ENCODE measurements around the gene FRMPD2.

The FRMPD2 gene

GRCh38 chr10:48216744-48217143 is 57.8 kb downstream of the FRMPD2 start:
- TF ChIP-seq, protein P1, sequence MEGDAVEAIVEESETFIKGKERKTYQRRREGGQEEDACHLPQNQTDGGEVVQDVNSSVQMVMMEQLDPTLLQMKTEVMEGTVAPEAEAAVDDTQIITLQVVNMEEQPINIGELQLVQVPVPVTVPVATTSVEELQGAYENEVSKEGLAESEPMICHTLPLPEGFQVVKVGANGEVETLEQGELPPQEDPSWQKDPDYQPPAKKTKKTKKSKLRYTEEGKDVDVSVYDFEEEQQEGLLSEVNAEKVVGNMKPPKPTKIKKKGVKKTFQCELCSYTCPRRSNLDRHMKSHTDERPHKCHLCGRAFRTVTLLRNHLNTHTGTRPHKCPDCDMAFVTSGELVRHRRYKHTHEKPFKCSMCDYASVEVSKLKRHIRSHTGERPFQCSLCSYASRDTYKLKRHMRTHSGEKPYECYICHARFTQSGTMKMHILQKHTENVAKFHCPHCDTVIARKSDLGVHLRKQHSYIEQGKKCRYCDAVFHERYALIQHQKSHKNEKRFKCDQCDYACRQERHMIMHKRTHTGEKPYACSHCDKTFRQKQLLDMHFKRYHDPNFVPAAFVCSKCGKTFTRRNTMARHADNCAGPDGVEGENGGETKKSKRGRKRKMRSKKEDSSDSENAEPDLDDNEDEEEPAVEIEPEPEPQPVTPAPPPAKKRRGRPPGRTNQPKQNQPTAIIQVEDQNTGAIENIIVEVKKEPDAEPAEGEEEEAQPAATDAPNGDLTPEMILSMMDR (IDR thresholded peaks at IDR 0.05; ENCODE audit: extremely low read depth, insufficient read depth, missing control alignments), result no peak

DNA sequence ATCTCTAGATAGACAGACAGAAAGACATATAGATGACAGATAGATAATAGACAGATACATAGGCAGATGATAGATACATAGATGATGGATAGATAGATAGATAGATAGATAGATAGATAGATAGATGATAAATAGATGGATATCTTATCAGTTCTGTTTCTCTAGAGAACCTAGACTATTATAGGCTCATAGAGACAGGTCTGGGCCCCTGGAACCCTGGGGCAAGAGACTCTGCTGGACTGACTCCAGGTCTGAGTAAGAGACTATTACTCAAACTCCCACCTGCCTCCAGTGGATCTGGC is 58.3 kb downstream of the FRMPD2 start:
- in situ Hi-C loops (cut with MboI; ENCODE audit: low pct_unique_long_range_greater_than_20kb, low sequenced_read_pairs, unreplicated experiment), result loop anchor here (10.0 kb wide), 1 partner anchor 69 kb away; no protein-coding TSS in a partner anchor
- TF ChIP-seq, protein P1 (IDR thresholded peaks at IDR 0.05; ENCODE audit: extremely low read depth, insufficient read depth, missing control alignments), result no peak

More at GRCh38 chr10:48216744-48217143, 57.8 kb downstream of the FRMPD2 start:
- in situ Hi-C loops (cut with MboI; ENCODE audit: low pct_unique_long_range_greater_than_20kb, low sequenced_read_pairs, unreplicated experiment), result loop anchor here (10.0 kb wide), 1 partner anchor 68 kb away; no protein-coding TSS in a partner anchor
- DNase-seq (ENCODE audit: low spot score), result no peak

GRCh38 chr10:48215486-48216203 is 58.9 kb downstream of the FRMPD2 start:
- in situ Hi-C loops (cut with MboI; ENCODE audit: low pct_unique_long_range_greater_than_20kb, low sequenced_read_pairs, unreplicated experiment), result loop anchor here (10.0 kb wide), 1 partner anchor 69 kb away; no protein-coding TSS in a partner anchor
- TF ChIP-seq, protein P1 (IDR thresholded peaks at IDR 0.05; ENCODE audit: extremely low read depth, insufficient read depth, missing control alignments), result peak; percentile 79
- peak; percentile 51 for DNase-seq (ENCODE audit: low spot score)

More for the DNA sequence above, 58.3 kb downstream of the FRMPD2 start:
- DNase-seq (ENCODE audit: low spot score), result no peak

GRCh38 chr10:48214716-48215485 is 59.6 kb downstream of the FRMPD2 start:
- DNase-seq (ENCODE audit: low spot score), result no peak
- TF ChIP-seq, protein P1 (IDR thresholded peaks at IDR 0.05; ENCODE audit: extremely low read depth, insufficient read depth, missing control alignments), result no peak
- in situ Hi-C loops (cut with MboI; ENCODE audit: low pct_unique_long_range_greater_than_20kb, low sequenced_read_pairs, unreplicated experiment), result loop anchor here (10.0 kb wide), 1 partner anchor 70 kb away; no protein-coding TSS in a partner anchor

DNA sequence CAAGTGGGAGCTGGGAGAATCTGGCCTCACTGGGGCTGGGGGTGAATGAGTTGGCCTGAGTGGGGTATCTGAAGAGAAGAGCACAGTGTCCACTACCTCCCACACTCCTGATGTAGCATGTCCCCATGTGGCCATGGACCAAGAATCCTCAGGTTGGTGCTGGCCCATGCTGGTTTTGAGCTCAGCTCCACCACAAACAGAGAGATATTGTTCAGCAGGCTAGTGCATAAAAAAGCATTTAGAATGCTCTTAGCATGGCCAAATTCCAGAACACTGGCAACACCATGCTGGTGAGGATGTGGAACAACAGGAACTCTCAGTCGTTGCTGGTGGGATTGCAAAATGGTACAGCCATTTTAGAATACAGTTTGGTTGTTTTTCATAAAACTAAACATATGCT is 61.4 kb downstream of the FRMPD2 start:
- in situ Hi-C loops (cut with MboI; ENCODE audit: low pct_unique_long_range_greater_than_20kb, low sequenced_read_pairs, unreplicated experiment), result loop anchor here (10.0 kb wide), 1 partner anchor 72 kb away; no protein-coding TSS in a partner anchor
- TF ChIP-seq, protein P1 (IDR thresholded peaks at IDR 0.05; ENCODE audit: extremely low read depth, insufficient read depth, missing control alignments), result no peak
- no peak for DNase-seq (ENCODE audit: low spot score)

DNA sequence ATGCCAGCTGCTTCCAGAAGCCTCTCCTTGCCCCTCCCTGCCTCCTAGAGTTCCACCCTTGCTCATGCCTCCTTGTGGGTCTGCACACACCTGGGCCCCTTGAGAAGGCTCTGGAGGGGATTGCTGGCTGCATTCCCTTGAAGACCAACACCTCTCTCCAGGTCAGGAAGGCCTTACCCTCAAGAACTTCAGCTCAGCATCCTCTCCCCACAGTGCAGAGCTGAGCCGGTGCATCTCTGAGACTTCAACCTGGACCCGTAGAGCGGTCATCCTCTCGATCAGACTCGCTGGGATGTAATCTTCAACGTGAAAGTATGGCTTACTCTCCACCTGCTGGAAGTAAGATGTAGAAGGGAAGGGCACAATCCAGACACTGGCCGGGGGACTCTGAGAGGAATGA is 62.7 kb downstream of the FRMPD2 start:
- DNase-seq (ENCODE audit: low spot score), result no peak
- in situ Hi-C loops (cut with MboI; ENCODE audit: low pct_unique_long_range_greater_than_20kb, low sequenced_read_pairs, unreplicated experiment), result loop anchor here (10.0 kb wide), 1 partner anchor 73 kb away; no protein-coding TSS in a partner anchor
- TF ChIP-seq, protein P1 (IDR thresholded peaks at IDR 0.05; ENCODE audit: extremely low read depth, insufficient read depth, missing control alignments), result no peak

Data from GM13977 (cell line).